NT2/D1 (cell line): Measurements from ENCODE around the gene SERTAD1.

Source experiments
- SUZ12 ChIP-seq: IDR thresholded peaks from 2 replicates; pipeline ENCODE4 v1.6.1; 2011; ENCODE audit not compliant: insufficient read length, insufficient read depth; ENCODE audit errors: extremely low read depth
- YY1 ChIP-seq: IDR thresholded peaks from 2 replicates; pipeline ENCODE4 v1.6.1; 2011; ENCODE audit not compliant: insufficient read length, insufficient read depth
- ZNF274 ChIP-seq: IDR thresholded peaks from 2 replicates; pipeline ENCODE4 v1.6.1; 2011; ENCODE audit warnings: mild to moderate bottlenecking, low read depth, low read length

DNA sequence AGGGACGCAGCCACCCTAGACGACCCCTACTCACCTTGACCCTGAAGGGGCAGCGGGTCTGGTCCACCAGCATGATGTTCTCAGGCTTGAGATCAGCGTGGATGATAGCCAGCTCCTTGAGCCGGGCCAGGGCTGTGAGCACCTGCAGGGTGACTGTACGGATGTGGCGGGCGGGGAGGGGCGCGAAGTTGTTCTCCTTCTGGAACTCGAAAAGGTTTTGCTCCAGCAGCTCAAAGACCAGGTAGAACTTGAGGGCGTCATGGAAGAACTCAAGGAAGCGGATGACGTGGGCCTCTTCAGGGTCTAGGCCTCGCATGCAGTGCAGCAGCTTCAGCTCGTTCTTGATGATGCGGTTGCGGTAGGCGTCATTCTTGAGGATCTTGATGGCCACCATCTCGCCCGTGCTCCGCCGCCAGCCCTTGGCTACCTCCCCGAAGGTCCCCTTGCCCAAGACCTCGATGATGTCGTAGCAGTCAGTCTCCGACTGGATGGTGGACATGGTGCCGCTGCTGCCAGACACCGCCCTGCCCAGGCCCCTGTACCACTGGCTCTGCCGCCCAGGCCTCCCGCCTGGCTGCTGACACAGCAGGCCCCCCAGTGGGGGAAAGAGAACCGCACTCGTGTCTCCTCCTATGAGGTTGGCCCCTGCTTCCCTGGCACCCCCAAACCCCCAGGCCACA is 36.2 kb downstream of the SERTAD1 start:
- TF ChIP-seq ZNF274, result no peak
- TF ChIP-seq SUZ12, result no peak
- TF ChIP-seq YY1, result no peak
